ENCODE data around the gene KIF6. TPM values are rescaled to one million over a fixed set of nuclear protein-coding genes. Genes with fewer than 3 reads are reported as not detected.

Gene KIF6
- total RNA-seq, 2 donors from 2014 or later: 0.09 to 0.97 TPM

DNA sequence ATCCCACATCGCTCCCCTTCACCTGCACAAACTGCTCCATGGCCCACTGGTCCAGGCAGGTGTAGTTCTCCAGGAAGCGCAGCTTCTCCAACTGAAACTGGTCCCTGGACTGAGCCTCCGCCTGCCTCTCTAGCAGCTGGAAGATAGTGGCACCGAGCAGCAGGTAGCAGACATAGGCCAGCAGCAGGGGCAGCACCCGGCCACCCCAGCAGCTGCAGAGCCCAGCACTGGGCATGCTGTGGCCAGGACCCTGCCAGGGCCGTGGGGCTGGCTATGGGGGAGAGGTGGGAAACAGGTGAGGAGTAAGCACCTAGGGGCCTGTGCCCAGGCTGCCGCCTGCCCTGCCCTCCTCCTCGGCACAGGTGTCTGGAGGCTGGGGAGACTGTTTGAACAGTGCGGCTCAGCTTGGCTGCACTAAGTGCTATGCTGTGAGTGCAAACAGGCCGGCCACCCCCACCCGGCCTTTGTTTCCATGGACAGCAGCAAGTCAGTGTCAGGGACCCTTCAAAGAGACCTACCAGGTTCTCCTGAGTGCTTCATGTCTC lies 402.8 kb downstream of the KIF6 start, which contains the start of gene KCNK16:
Gene KCNK16 (minus strand): TSS at position 397 of the 545 bp plus-strand sequence. CDS start 162 bp downstream, at position 235.
- Histone ChIP-seq H3K36me3 (no peaks in the 10 kb centered on the region), H3K27ac (no peak within 1 kb of the TSS), H3K4me1 (replicated peaks) (no peaks in the 10 kb centered on the region), H3K4me3 (no peak within 1 kb of the TSS), H3K9me3 (no peaks in the 10 kb centered on the region), H3K27me3 (replicated peaks; ENCODE audit: insufficient read depth) (no peaks in the 10 kb centered on the region)
- DNase-seq (ENCODE audit: low spot score): no peak
- WGBS: 75% methylated on average over 10 of the region's 11 CpGs
- TF ChIP-seq POLR2AphosphoS5 (IDR thresholded peaks at IDR 0.05) (no peak), POLR2A (IDR thresholded peaks at IDR 0.05) (no peak)
- TF ChIP-seq, protein P1, sequence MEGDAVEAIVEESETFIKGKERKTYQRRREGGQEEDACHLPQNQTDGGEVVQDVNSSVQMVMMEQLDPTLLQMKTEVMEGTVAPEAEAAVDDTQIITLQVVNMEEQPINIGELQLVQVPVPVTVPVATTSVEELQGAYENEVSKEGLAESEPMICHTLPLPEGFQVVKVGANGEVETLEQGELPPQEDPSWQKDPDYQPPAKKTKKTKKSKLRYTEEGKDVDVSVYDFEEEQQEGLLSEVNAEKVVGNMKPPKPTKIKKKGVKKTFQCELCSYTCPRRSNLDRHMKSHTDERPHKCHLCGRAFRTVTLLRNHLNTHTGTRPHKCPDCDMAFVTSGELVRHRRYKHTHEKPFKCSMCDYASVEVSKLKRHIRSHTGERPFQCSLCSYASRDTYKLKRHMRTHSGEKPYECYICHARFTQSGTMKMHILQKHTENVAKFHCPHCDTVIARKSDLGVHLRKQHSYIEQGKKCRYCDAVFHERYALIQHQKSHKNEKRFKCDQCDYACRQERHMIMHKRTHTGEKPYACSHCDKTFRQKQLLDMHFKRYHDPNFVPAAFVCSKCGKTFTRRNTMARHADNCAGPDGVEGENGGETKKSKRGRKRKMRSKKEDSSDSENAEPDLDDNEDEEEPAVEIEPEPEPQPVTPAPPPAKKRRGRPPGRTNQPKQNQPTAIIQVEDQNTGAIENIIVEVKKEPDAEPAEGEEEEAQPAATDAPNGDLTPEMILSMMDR (IDR thresholded peaks at IDR 0.05): no peak
- intact Hi-C loops (cut with DNase I): no loop called here

DNA sequence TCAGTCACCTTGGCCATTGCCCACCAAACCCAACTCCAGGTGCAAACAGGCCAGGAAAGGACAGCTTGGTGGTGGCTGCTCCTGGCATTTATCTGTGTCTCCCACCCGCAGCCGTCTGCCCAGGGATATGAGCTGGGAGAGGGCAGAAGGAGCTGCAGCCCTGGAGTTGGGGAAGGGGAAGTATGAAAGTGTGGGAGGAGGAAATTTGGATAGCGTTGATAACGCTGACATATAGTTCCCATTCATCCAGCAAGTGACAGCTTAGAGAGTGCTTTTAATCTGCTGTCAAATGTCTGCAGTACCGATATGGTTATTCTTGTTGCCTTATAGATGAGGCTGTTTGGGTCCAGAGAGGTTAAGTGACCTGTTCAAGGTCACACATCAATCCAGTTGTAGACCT lies 403.4 kb downstream of the KIF6 start:
- H3K9me3 ChIP-seq: no peaks in the 10 kb centered on the region
- H3K4me3 ChIP-seq: no peak overlapping the region
- intact Hi-C loops (cut with DNase I): no loop called here
- no peak for DNase-seq (ENCODE audit: low spot score)
- no peaks in the 10 kb centered on the region for H3K4me1 ChIP-seq (replicated peaks)
- no peaks in the 10 kb centered on the region for H3K36me3 ChIP-seq
- H3K27ac ChIP-seq: no peak overlapping the region
- no peak for TF ChIP-seq POLR2AphosphoS5 (IDR thresholded peaks at IDR 0.05)
- H3K27me3 ChIP-seq (replicated peaks; ENCODE audit: insufficient read depth): no peaks in the 10 kb centered on the region
- 77% methylated on average over 5 of the region's 5 CpGs for WGBS

DNA sequence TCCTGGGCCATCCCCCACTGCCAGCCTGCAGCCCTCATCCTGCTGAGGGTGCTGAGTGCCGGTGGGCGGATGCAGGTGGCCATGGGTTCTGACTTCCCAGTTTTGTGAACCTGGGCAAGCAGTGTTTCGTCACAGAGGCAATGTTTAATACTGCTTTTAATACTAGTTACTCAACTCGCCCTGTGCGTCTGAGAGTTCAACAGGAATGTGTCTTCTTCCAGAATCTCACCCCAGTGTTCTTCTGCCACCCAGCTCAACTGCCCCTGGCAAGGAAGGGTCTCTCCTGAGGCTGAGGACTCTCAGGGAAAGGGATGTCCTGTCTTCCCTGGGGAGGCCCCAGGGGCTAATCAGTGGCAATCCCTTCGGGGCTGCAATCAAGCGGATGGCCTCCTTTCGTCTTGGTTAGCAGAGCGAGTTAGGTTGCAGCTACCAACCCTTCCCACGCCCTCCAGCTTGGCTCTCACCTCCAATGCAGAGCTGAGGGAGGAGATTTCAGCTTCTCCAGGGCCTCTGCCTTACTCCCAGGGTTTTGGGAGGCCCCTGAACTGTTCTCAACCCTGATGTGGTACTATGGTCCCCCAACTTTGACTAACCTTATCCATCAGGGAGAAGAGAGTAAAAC lies 404.7 kb downstream of the KIF6 start:
- H3K27me3 ChIP-seq (replicated peaks; ENCODE audit: insufficient read depth): no peaks in the 10 kb centered on the region
- intact Hi-C loops (cut with DNase I): no loop called here
- H3K4me1 ChIP-seq (replicated peaks): no peaks in the 10 kb centered on the region
- 77% methylated on average over 10 of the region's 10 CpGs for WGBS
- DNase-seq (ENCODE audit: low spot score): no peak
- H3K36me3 ChIP-seq: no peaks in the 10 kb centered on the region
- no peak overlapping the region for H3K4me3 ChIP-seq
- TF ChIP-seq, protein P1 (IDR thresholded peaks at IDR 0.05): no peak
- TF ChIP-seq POLR2AphosphoS5 (IDR thresholded peaks at IDR 0.05) (no peak), POLR2A (IDR thresholded peaks at IDR 0.05) (no peak)
- H3K27ac ChIP-seq: no peak overlapping the region
- H3K9me3 ChIP-seq: no peaks in the 10 kb centered on the region

DNA sequence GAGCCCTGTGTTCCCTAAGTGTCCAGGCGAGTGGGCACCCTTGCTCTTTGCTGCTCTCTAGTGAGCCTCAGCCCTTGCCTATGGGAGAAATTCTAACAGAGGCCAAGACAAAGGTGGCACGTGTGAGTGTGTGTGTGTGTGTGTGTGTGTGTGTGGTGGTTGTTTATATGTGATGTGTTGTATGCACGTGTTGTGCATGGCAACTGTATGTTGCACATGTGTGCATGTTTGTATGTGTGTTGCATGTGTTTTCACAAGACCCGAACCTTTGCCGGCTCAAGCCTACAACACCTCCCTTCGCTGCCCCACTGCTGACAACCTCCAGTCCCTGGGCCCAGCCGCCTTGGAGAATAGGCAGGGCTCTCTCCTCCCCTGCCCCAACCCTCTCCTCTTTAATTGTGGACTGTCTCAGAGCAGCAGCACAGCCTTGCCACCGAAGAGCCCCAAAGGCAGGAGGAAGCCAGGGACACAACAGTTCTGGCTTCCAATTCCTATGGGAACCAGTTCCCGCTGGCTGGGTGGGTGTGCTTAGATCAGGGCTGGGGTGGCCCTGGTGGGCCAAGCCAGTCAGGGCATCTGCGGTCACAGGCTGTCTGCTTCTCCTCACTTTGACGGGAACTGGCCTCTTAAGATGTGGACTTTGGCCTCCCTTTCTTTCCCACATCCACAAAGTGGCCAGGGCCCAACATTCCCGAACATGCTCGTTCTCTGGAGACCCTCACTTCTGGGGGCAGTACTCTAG lies 405.4 kb downstream of the KIF6 start:
- Histone ChIP-seq H3K36me3 (no peaks in the 10 kb centered on the region), H3K27me3 (replicated peaks; ENCODE audit: insufficient read depth) (no peaks in the 10 kb centered on the region), H3K4me3 (no peak overlapping the region), H3K4me1 (replicated peaks) (no peaks in the 10 kb centered on the region), H3K27ac (no peak overlapping the region), H3K9me3 (no peaks in the 10 kb centered on the region)
- no peak for DNase-seq (ENCODE audit: low spot score)
- intact Hi-C loops (cut with DNase I): no loop called here
- 75% methylated on average over 13 of the region's 13 CpGs for WGBS
- TF ChIP-seq POLR2AphosphoS5 (IDR thresholded peaks at IDR 0.05) (no peak), POLR2A (IDR thresholded peaks at IDR 0.05) (no peak)
- TF ChIP-seq, protein P1 (IDR thresholded peaks at IDR 0.05): no peak

DNA sequence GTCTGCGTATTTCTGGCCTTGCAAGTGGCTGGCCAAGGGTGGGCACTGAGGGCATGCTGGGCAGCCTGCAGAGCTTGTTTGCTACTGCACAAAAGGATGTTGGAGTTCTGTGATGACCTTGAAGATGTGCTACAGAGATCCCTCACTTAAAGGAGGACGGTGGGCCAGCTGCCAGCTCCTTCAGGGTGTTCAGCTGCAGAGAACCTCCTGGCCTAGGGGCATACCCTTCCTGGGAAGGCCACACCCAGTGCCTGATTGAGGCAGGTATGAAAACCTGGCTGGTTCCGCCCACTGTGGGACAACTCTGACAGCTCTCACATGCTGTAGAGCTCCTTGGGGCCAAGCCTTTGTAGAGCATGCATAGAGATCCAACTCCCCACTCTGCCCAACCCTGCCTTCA lies 408.0 kb downstream of the KIF6 start:
- WGBS: 80% methylated on average over 2 of the region's 3 CpGs

More for the DNA sequence above, 408.0 kb downstream of the KIF6 start:
- no peak overlapping the region for H3K4me3 ChIP-seq
- intact Hi-C loops (cut with DNase I): no loop called here
- peaks cover 9% of the 10 kb centered on the region for H3K27me3 ChIP-seq (replicated peaks; ENCODE audit: insufficient read depth)
- no peaks in the 10 kb centered on the region for H3K36me3 ChIP-seq
- H3K4me1 ChIP-seq (replicated peaks): peaks cover 4% of the 10 kb centered on the region
- H3K9me3 ChIP-seq: no peaks in the 10 kb centered on the region
- no peak for TF ChIP-seq POLR2A (IDR thresholded peaks at IDR 0.05)
- TF ChIP-seq, protein P1 (IDR thresholded peaks at IDR 0.05): no peak
- no peak for TF ChIP-seq POLR2AphosphoS5 (IDR thresholded peaks at IDR 0.05)
- no peak for DNase-seq (ENCODE audit: low spot score)
- H3K27ac ChIP-seq: no peak overlapping the region
